Stimulated activated CD4-positive, alpha-beta T cell treated with anti-CD3 and anti-CD28 coated beads, TNF-alpha, amount 100 ng/mL, for 1 hour (primary cell): ENCODE data around the gene JPH2.
A peak's percentile ranks its signal among the peaks of the same experiment; 100 is the strongest.

Source experiments
- DNase-seq, 3 donors: peaks; one replicate each; pipeline ENCODE4 v3.0.0-alpha.2; 2020; ENCODE audit warnings: low read depth in 3 of 3, low spot score in 1 of 3

JPH2 gene

GRCh38 chr20:44080646-44081267, 106.2 kb downstream of the JPH2 start:
- DNase-seq, result peak; percentile 54 to 59 (median 55)

GRCh38 chr20:44080064-44080463, 106.9 kb downstream of the JPH2 start:
- no peak for DNase-seq

GRCh38 chr20:44079291-44079690, 107.7 kb downstream of the JPH2 start:
- no peak for DNase-seq

- DNase-seq, result no peak
Observed at GRCh38 chr20:44075950-44076232, 111.1 kb downstream of the JPH2 start.

- no peak for DNase-seq
Observed at GRCh38 chr20:44075191-44075949, 111.6 kb downstream of the JPH2 start.

- no peak for DNase-seq
Observed at GRCh38 chr20:44074252-44075151, 112.5 kb downstream of the JPH2 start.

GRCh38 chr20:44073675-44074071, 113.3 kb downstream of the JPH2 start:
- no peak for DNase-seq

- DNase-seq, result no peak
Observed at GRCh38 chr20:44073011-44073674, 113.8 kb downstream of the JPH2 start.

GRCh38 chr20:44072384-44072783, 114.6 kb downstream of the JPH2 start:
- no peak for DNase-seq

GRCh38 chr20:44071526-44072111, 115.4 kb downstream of the JPH2 start:
- DNase-seq, result no peak

- DNase-seq, result no peak
Observed at GRCh38 chr20:44071057-44071456, 115.9 kb downstream of the JPH2 start.

GRCh38 chr20:44070139-44070900, 116.7 kb downstream of the JPH2 start:
- DNase-seq, result peak in 2 of 3 donors; percentile 8 to 31

- DNase-seq, result peak in 2 of 3 donors; percentile 39 to 53
Observed at GRCh38 chr20:44069203-44070011, 117.6 kb downstream of the JPH2 start.

GRCh38 chr20:44068316-44069201, 118.4 kb downstream of the JPH2 start:
- DNase-seq, result no peak

- no peak for DNase-seq
Observed at GRCh38 chr20:44067650-44068081, 119.3 kb downstream of the JPH2 start.

- DNase-seq, result no peak
Observed at GRCh38 chr20:44066645-44067606, 120.1 kb downstream of the JPH2 start.
